Measurements from ENCODE around the gene MELK.
"Not testable (repeated sequence)": the region's sequence is repeated elsewhere in the genome, so short reads cannot be mapped to it uniquely, and the experiment has no call there.

MELK gene

DNA sequence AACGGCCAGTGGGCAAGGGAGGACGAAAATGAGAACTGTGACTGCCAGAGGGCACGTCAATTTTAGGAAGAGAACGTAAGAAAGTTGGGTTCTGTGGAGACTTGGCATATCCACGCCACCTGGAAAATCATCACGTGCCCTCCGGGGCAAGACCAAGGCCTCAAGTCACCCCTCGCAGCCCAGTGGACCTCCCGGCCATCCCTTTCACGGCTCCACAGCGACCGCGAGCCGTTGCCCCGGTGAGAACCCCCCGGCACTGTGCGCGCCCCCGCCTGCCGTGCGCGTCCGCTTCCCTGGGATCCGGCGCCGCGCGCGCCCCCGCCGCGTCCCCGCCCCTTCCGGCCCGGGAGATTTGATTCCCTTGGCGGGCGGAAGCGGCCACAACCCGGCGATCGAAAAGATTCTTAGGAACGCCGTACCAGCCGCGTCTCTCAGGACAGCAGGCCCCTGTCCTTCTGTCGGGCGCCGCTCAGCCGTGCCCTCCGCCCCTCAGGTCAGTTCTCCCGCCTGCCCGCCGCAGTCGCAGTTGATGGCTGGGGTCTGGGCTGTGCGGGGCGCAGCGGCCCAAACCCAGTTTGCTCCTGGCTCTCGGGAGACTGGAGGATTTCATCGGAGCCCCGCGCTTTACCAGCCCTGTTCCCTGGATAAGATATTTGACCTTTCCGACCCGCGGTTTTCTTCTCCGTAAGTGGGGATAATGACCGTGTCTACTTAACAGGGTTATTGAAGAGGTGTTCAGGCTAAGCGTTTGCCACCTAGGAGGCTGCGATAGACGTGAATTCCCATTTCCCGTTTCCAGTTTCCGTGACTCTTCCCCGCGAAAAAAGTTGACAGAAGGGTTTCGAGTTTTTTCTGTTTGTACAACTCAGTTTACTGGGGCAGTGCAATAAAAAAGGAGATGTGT is at the start of gene MELK:
MELK (plus strand) TSS at position 381 of the 904 bp plus-strand sequence. CDS start 8,787 bp downstream, outside the sequence.
- peak; percentile 52 for DNase-seq (ENCODE audit: low read depth)

DNA sequence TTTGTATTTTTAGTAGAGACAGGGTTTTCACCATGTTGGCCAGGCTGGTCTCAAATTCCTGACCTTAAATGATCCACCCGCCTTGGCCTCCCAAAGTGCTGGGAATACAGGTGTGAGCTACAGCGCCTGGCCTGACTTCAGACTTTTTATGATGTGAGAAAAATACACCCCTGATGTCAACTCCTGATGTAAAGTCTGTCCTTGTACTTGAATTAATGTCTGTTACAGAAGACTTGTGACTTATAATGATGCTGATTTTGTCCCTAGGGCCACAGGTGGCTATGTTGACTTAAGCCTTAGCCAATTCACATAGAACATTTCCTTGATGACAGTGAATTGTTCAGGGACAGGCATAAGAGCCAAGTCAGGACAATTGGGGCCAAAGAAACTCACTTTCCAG is 42.5 kb upstream of the MELK start:
- no peak for DNase-seq (ENCODE audit: low read depth)

GRCh38 chr9:36532353-36532752 is 40.3 kb upstream of the MELK start:
- no peak for DNase-seq (ENCODE audit: low read depth)

DNA sequence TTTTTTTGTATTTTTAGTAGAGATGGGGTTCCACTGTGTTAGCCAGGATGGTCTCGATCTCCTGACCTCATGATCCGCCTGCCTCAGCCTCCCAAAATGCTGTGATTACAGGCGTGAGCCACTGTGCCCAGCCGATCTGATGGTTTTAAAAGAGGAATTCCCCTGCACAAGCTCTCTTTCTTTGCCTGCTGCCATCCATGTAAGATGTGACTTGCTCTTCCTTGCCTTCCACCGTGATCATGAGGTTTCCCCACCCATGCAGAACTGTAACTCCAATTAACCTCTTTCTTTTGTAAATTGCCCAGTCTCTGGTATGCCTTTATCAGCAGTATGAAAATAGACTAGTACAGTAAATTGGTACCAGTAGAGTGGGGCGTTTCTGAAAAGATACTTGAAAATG is 39.0 kb upstream of the MELK start:
- DNase-seq (ENCODE audit: low read depth): not testable (repeated sequence)

DNA sequence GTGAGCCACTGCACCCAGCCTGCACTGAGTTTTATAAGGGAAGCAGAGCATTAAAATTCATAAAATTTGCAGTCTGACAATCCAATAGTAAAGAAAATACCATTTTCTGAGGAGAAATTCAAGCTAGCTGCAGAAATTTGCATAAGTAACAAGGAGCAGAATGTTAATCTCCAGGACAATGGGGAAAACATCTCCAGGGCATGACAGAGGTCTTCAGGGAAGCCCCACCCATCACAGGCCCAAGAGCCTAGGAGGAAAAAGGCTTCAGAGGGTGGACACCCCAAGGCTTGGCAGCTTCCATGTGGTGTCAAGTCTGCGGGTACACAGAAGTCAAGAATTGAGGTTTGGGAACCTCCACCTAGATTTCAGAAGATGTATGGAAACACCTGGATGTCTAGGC is 37.6 kb upstream of the MELK start:
- no peak for DNase-seq (ENCODE audit: low read depth)

DNA sequence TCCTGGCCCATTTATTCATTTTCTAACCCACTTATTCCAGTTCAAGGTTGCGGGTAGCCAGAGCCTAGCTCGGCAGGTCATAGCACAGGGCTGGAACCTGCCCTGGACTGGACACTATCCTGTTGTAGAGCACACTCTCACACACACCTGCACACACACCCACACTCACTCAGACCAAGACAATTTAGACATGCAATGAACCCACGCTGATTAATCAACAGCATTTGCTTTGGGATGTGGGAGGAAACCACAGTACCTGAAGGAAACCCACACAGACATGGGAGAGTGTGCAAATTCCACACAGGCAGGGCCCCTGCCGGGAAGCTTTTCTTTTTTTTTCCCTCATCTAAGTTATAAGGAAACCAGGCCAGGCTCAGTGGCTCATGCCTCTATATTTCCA is 34.8 kb upstream of the MELK start:
- DNase-seq (ENCODE audit: low read depth): no peak

GRCh38 chr9:36542355-36542754 is 30.3 kb upstream of the MELK start:
- no peak for DNase-seq (ENCODE audit: low read depth)

GRCh38 chr9:36543916-36544315 is 28.8 kb upstream of the MELK start:
- no peak for DNase-seq (ENCODE audit: low read depth)

- DNase-seq (ENCODE audit: low read depth): no peak
Observed at GRCh38 chr9:36547598-36547997, 25.1 kb upstream of the MELK start.

GRCh38 chr9:36548454-36548853 is 24.2 kb upstream of the MELK start:
- no peak for DNase-seq (ENCODE audit: low read depth)

GRCh38 chr9:36550135-36550534 is 22.6 kb upstream of the MELK start:
- DNase-seq (ENCODE audit: low read depth): no peak

GRCh38 chr9:36550631-36551098 is 22.0 kb upstream of the MELK start:
- not testable (repeated sequence) for DNase-seq (ENCODE audit: low read depth)

DNA sequence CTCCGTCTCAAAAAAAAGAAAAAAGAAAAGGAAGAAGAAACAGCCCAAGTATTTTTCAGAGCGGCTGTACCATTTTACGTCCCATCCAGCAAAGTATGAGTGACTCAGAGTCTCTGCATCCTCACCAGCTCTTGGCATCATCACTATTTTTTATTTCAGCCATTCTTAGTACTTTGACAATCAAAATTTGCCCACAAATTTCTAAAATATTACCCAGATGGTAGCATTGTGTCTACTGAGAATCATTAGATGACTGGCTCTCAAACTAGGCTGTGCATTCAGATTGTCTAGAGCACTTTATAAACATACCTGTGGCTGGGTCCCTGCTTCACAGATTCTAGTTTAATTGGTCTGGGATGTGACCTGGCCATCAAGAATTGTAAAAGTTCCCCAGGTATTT is 21.6 kb upstream of the MELK start:
- DNase-seq (ENCODE audit: low read depth): no peak

GRCh38 chr9:36551910-36552309 is 20.8 kb upstream of the MELK start:
- no peak for DNase-seq (ENCODE audit: low read depth)

DNA sequence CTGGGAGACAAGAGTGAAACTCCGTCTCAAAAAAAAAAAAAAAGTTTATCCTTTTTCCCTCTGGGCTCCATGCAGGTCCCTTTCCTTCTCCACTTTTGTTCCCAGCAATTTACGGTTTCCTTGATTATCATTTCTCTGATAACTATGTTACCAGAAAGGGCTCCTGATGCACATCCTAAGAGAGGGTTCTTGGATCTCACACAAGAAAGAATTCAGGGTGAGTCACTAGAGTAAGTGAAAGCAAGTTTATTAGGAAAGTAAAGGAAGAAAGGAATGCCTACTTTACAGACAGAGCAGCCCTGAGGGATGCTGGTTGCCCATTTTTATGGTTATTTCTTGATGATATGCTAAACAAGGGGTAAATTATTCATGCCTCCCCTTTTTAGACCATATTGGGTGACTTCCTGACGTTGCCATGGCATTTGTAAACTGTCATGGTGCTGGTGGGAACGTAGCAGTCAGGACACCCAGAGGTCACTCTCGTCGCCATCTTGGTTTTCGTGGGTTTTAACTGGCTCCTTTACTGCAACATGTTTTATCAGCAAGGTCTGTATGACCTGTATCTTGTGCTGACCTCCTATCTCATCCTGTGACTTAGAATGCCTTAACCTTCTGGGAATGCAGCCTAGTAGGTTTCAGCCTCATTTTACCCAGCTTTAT is 13.5 kb upstream of the MELK start:
- no peak for DNase-seq (ENCODE audit: low read depth)

DNA sequence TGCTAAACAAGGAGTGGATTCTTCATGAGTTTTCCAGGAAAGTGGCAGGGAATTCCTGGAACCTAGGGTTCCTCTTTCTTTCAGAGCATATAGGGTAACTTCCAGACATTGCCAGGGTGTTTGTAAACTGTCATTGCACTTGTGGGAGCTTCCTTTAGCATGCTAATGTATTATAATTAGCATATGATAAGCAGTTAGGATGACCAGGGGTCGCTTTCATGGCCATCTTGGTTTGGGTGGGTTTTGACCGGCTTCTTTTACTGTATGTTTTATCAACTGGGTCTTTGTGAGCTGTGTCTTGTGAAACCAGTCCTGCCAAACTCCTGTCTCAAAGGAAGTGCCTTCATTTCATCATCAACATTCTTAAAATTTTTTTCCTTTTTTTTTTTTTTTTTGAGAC is 11.9 kb upstream of the MELK start:
- DNase-seq (ENCODE audit: low read depth): no peak

GRCh38 chr9:36562801-36563200 is 9.9 kb upstream of the MELK start:
- DNase-seq (ENCODE audit: low read depth): not testable (repeated sequence)

- DNase-seq (ENCODE audit: low read depth): no peak
Observed at GRCh38 chr9:36566813-36567221, 5.9 kb upstream of the MELK start.

DNA sequence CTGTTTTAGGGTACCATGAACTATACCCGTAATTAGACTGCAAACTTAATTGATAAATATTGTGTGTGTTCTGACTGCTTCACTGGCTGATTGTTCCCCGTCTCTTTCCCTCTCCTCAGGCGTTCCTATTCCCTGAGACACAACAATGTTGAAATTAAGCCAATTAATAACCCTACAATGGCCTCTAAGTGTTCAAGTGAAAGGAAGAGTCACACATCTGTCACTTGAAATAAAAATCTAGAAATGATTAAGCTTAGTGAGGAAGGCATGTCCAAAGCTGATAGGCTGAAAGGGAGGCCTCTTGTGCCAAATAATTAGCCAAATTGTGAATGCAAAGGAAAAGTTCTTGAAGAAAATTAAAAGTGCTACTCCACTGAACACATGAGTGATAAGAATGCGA is 4.0 kb upstream of the MELK start:
- DNase-seq (ENCODE audit: low read depth): not testable (repeated sequence)

GRCh38 chr9:36571333-36571732 is 1.4 kb upstream of the MELK start:
- no peak for DNase-seq (ENCODE audit: low read depth)

DNA sequence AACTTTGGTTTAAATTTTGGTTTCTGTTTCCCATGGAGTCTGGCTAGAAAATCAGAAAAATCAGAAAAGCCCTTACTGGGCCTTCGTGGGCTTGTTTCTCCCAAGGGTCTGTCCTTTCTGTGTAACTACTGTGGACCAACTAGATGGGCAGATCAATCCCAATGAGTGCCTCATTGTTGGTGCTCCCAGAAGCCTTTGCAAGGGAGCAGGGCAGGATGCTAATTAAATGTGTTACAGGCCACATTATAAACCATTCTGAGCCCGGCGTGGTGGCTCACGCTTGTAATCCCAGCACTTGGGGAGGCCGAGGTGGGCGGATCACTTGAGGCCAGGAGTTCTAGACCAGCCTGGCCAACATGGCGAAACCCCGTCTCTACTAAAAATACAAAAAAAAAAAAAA is 1.4 kb downstream of the MELK start:
- not testable (repeated sequence) for DNase-seq (ENCODE audit: low read depth)

- no peak for DNase-seq (ENCODE audit: low read depth)
Observed at GRCh38 chr9:36575411-36575882, 2.8 kb downstream of the MELK start.

DNA sequence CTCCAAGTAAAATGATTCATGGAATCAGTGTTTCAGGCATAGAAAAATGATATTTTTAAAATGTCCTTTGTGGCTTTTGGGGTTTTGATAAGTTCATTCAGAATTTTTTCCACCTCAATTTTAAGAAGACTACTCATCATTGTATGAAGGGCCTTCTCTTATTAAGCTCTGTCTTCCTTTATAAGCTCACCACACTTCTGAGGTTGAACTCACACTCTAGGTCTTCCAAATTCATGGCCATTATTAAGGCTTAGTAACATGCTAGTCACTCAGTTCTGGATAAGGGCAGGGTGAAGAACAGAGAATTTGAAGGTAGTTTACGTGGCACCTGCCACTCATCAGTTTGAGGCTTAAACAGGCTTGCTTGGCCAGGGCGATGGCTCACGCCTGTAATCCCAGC is 4.2 kb downstream of the MELK start:
- no peak for DNase-seq (ENCODE audit: low read depth)

Measured in CMK (cell line).